Gastroesophageal sphincter (tissue), 4 donors: Measurements from ENCODE around the gene BRI3BP. TPM values are rescaled to one million over a fixed set of nuclear protein-coding genes. Genes with fewer than 3 reads are reported as not detected.

Experiments used
- ATAC-seq: fragments of 150-250 bp; one replicate; pipeline ENCODE4 v1.9.1; 2016; ENCODE audit warnings: mild to moderate bottlenecking, moderate library complexity
- H3K27ac ChIP-seq, 4 donors: fragments of 200-600 bp; sonication (generic) in 3 of 4; 1 replicate in 3 of 4; 2 replicates in 1 of 4; pipeline ENCODE4 v1.5.1; 2016 to 2019
- H3K27me3 ChIP-seq: fragments of 200-600 bp; sonication (generic); one replicate; pipeline ENCODE4 v1.5.1; 2019
- H3K36me3 ChIP-seq, 2 donors: fragments of 200-600 bp; sonication (generic); one replicate each; pipeline ENCODE4 v1.5.1; 2019; ENCODE audit warnings: control low read depth in 1 of 2
- H3K4me1 ChIP-seq, 3 donors: fragments of 200-600 bp; sonication (generic); 1 replicate in 2 of 3; 2 replicates in 1 of 3; pipeline ENCODE4 v1.5.1; 2016 to 2019; ENCODE audit warnings: control low read depth in 2 of 3
- H3K4me3 ChIP-seq, 2 donors: fragments of 200-600 bp; sonication (generic); one replicate each; pipeline ENCODE4 v1.5.1; 2019; ENCODE audit warnings: mild to moderate bottlenecking in 1 of 2, moderate library complexity in 1 of 2
- H3K9me3 ChIP-seq, 3 donors: fragments of 200-600 bp; sonication (generic); one replicate each; pipeline ENCODE4 v1.5.1; 2017 to 2019; ENCODE audit warnings: control low read depth in 2 of 3
- EP300 ChIP-seq: sonication (generic); formaldehyde crosslinking; IDR thresholded peaks from one replicate; pipeline ENCODE4 v1.6.1; 2017; ENCODE audit warnings: antibody characterized with exemption, mild to moderate bottlenecking
- POLR2A ChIP-seq, 2 donors: fragments of 450-650 bp; IDR thresholded peaks; one replicate each; pipeline ENCODE4 v1.6.1; 2017; ENCODE audit warnings: antibody characterized with exemption in 2 of 2, mild to moderate bottlenecking in 2 of 2, moderate library complexity in 1 of 2
- POLR2AphosphoS5 ChIP-seq: sonication (generic); formaldehyde crosslinking; IDR thresholded peaks from one replicate; pipeline ENCODE4 v1.6.1; 2017; ENCODE audit warnings: antibody characterized with exemption
- WGBS, 2 donors: methylation state at CpG; one replicate each; pipeline ENCODE4 v1.1.5; 2018; ENCODE audit warnings: low coverage in 1 of 2; 5-methylcytosine and 5-hydroxymethylcytosine counted together
- total RNA-seq, 4 donors: library from RNA; depleted of rRNA; stranded (reverse); fragments of >200 nt; gene quantifications; one replicate each; pipeline ENCODE4 v1.1.0, GENCODE V29; 2016
- TF ChIP-seq, protein P1 (sequence below), 4 experiments: fragments of 200-600 bp in 2 of 4; fragments of 450-650 bp in 2 of 4; sonication (generic) in 1 of 4; IDR thresholded peaks; one replicate each; pipeline ENCODE4 v1.5.1; 2017 to 2019; ENCODE audit warnings: antibody characterized with exemption in 4 of 4, mild to moderate bottlenecking in 2 of 4, moderate library complexity in 2 of 4

Gene BRI3BP
- total RNA-seq, 4 donors from 2014 or later: 1.9 to 3.1 (median 2.5) TPM

DNA sequence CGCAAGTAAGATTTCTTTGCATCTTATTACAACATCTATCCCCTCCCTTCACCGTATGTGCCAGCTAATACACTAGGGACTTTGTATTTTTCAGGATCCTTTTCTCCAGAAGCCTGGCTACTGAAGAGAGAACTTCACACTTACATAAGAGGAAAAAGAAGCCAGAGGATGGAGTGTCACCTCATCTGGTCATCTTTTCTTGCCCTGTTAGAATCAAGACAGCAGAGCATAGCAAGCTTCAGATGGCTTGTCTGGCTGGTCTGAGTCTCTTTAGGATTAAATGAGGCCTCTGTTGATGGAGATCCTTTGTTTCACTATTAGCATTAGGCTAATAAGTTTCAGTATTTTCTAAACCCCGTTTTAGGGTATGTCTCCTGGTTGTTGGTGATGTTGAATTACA is 57.4 kb downstream of the BRI3BP start:
- TF ChIP-seq EP300: no peak
- no peak for TF ChIP-seq POLR2AphosphoS5
- TF ChIP-seq, protein P1, sequence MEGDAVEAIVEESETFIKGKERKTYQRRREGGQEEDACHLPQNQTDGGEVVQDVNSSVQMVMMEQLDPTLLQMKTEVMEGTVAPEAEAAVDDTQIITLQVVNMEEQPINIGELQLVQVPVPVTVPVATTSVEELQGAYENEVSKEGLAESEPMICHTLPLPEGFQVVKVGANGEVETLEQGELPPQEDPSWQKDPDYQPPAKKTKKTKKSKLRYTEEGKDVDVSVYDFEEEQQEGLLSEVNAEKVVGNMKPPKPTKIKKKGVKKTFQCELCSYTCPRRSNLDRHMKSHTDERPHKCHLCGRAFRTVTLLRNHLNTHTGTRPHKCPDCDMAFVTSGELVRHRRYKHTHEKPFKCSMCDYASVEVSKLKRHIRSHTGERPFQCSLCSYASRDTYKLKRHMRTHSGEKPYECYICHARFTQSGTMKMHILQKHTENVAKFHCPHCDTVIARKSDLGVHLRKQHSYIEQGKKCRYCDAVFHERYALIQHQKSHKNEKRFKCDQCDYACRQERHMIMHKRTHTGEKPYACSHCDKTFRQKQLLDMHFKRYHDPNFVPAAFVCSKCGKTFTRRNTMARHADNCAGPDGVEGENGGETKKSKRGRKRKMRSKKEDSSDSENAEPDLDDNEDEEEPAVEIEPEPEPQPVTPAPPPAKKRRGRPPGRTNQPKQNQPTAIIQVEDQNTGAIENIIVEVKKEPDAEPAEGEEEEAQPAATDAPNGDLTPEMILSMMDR (IDR thresholded peaks at IDR 0.05): no peak
- no peak for TF ChIP-seq POLR2A (IDR thresholded peaks at IDR 0.05)
- Histone ChIP-seq H3K4me3 (no peak overlapping the region), H3K4me1 (peaks cover 0 to 11% (median 0%) of the 10 kb centered on the region in 3 donors), H3K9me3 (no peaks in the 10 kb centered on the region), H3K27ac (no peak overlapping the region), H3K27me3 (no peaks in the 10 kb centered on the region), H3K36me3 (no peaks in the 10 kb centered on the region)
- WGBS, 2 donors: 66 to 78% methylated on average over 3 of the region's 3 CpGs
- ATAC-seq: no peak

DNA sequence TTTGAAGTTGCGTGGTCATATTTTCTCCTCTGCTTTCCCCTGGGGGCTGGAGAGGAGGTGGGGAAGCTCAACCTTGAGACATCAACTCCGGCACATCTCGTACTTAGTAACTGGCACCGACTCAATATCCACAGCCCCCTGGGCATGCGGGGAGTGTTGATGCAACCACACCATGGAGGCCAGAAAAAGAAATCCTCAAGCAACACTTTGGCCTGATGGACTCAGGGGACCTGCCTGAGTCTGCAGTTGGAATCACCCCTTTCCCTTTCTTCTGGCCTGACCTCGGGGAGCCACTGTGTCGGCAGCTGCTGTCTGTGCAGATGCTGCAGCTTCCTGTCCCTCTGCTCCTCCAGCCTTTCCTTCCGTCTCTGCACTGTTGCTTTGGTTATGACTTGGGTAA is 60.4 kb downstream of the BRI3BP start:
- H3K27ac ChIP-seq: no peak overlapping the region
- no peak overlapping the region for H3K4me3 ChIP-seq
- ATAC-seq: no peak
- no peaks in the 10 kb centered on the region for H3K36me3 ChIP-seq
- H3K4me1 ChIP-seq: peaks cover 0 to 11% (median 0%) of the 10 kb centered on the region in 3 donors
- H3K27me3 ChIP-seq: peaks cover 20% of the 10 kb centered on the region
- TF ChIP-seq EP300 (no peak), POLR2AphosphoS5 (no peak), POLR2A (IDR thresholded peaks at IDR 0.05) (no peak)
- TF ChIP-seq, protein P1 (IDR thresholded peaks at IDR 0.05): no peak
- no peaks in the 10 kb centered on the region for H3K9me3 ChIP-seq
- 57 to 63% methylated on average over 6 to 8 of the region's 8 CpGs for WGBS, 2 donors

DNA sequence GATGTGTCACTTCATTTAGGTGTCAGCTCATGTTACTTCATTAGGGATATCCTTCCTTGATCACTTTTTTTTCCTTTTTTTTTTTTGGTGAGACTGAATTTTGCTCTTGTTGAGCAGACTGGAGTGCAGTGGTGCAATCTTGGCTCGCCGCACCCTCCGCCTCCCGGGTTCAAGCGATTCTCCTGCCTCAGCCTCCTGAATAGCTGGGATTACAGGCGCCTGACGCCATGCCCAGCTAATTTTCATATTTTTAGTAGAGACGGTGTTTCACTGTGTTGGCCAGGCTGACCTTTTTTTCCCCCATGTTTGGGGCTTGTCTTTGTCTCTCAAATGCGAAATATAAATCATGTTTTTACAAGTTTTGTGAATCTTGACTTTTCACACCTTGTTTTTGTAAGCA is 62.1 kb downstream of the BRI3BP start:
- WGBS, 2 donors: 84 to 86% methylated on average over 8 to 9 of the region's 9 CpGs
- Histone ChIP-seq H3K27me3 (peaks cover 20% of the 10 kb centered on the region), H3K4me1 (no peaks in the 10 kb centered on the region), H3K36me3 (no peaks in the 10 kb centered on the region), H3K27ac (no peak overlapping the region), H3K4me3 (no peak overlapping the region), H3K9me3 (no peaks in the 10 kb centered on the region)
- TF ChIP-seq, protein P1 (IDR thresholded peaks at IDR 0.05): no peak
- no peak for TF ChIP-seq EP300
- TF ChIP-seq POLR2A (IDR thresholded peaks at IDR 0.05): no peak
- no peak for TF ChIP-seq POLR2AphosphoS5
- no peak for ATAC-seq

DNA sequence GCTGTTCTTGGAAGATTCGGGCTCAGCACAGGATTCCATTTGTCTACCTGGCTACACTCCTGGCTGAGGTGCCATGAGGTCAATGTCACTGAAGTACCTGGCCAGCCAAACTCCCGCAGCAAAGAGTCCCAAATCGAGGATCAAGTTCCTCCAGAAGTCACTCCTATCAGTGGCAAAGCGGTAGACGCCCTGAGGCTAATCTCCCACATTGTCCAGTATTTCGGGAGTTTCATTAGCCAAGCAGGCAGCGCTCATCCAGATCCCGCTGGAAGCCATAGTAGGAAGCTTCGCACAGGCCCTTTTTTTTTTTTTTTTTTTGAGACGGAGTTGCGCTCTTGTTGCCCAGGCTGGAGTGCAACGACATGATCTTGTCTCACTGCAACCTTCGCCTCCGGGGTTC is 62.9 kb downstream of the BRI3BP start:
- no peak overlapping the region for H3K27ac ChIP-seq
- H3K9me3 ChIP-seq: no peaks in the 10 kb centered on the region
- no peak overlapping the region for H3K4me3 ChIP-seq
- WGBS, 2 donors: 76 to 90% methylated on average over 7 to 10 of the region's 14 CpGs
- H3K27me3 ChIP-seq: peaks cover 20% of the 10 kb centered on the region
- ATAC-seq: no peak
- H3K36me3 ChIP-seq: no peaks in the 10 kb centered on the region
- no peak for TF ChIP-seq POLR2A (IDR thresholded peaks at IDR 0.05)
- TF ChIP-seq, protein P1 (IDR thresholded peaks at IDR 0.05): no peak
- no peak for TF ChIP-seq POLR2AphosphoS5
- TF ChIP-seq EP300: no peak
- H3K4me1 ChIP-seq: no peaks in the 10 kb centered on the region

DNA sequence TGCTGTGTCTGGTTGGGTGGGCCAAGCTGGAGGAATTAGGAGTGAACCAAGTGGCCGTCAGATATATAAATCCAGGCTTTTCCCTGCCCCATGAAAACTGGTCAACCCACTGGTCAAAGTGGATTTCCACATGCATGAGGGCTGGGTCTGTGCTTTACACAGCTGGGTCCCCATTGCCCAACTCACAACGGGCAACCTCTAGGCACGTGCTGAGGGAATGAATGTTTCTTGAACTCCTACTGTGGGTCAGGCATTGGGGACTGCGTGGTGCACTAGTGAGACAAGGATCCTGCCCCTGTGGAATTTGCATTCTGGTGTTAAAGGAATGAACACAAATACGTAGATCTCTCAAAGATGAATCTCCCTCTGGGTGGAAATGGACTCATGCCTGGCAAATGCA is 64.3 kb downstream of the BRI3BP start:
- H3K9me3 ChIP-seq: no peaks in the 10 kb centered on the region
- no peaks in the 10 kb centered on the region for H3K36me3 ChIP-seq
- TF ChIP-seq POLR2A (IDR thresholded peaks at IDR 0.05) (no peak), EP300 (no peak), POLR2AphosphoS5 (no peak)
- TF ChIP-seq, protein P1 (IDR thresholded peaks at IDR 0.05): no peak
- no peak for ATAC-seq
- H3K4me1 ChIP-seq: no peaks in the 10 kb centered on the region
- WGBS, 2 donors: no CpG with 5 or more reads among the region's 5 CpGs
- H3K4me3 ChIP-seq: no peak overlapping the region
- peaks cover 20% of the 10 kb centered on the region for H3K27me3 ChIP-seq
- H3K27ac ChIP-seq: no peak overlapping the region
